Kidney (tissue), 14 donors: Measurements from ENCODE around the gene CCDC85C. TPM values are rescaled to one million over a fixed set of nuclear protein-coding genes. Genes with fewer than 3 reads are reported as not detected.

Experiments used
- DNase-seq, 5 donors: peaks; one replicate each; pipeline ENCODE4 v3.0.0-alpha.2; 2013 to 2020
- FAIRE-seq: peaks from 2 replicates; lab custom pipeline; 2012; peaks lifted over from hg19 to GRCh38; lab: Jason Lieb, UNC
- H3K27ac ChIP-seq, 2 donors: one replicate each; pipeline ENCODE4 v1.7.0; 2013; ENCODE audit warnings: low read depth in 2 of 2, low read length in 2 of 2, inconsistent platforms in 1 of 2
- H3K27me3 ChIP-seq: one replicate; pipeline ENCODE4 v1.7.1; 2013; ENCODE audit warnings: low read length, inconsistent platforms; ENCODE audit not compliant: control insufficient read depth, insufficient read depth
- H3K36me3 ChIP-seq, 3 donors: one replicate each; pipeline versions ENCODE4 v1.7.0 to v1.7.1; 2013; ENCODE audit warnings: low read length in 3 of 3, control low read depth in 1 of 3, inconsistent platforms in 1 of 3; ENCODE audit not compliant: insufficient read depth in 3 of 3, control insufficient read depth in 2 of 3
- H3K4me1 ChIP-seq, 3 donors: one replicate each; pipeline versions ENCODE4 v1.7.0 to v1.7.1; 2013; ENCODE audit warnings: low read length in 3 of 3, inconsistent platforms in 1 of 3, low read depth in 1 of 3; ENCODE audit not compliant: control insufficient read depth in 2 of 3, insufficient read depth in 2 of 3
- H3K4me3 ChIP-seq, 3 donors: one replicate each; pipeline versions ENCODE4 v1.7.0 to v1.8.1; 2013; ENCODE audit warnings: low read length in 3 of 3, control low read depth in 1 of 3, inconsistent platforms in 1 of 3
- H3K9ac ChIP-seq, 3 donors: one replicate each; pipeline versions ENCODE4 v1.7.0 to v1.7.1; 2013; ENCODE audit warnings: low read length in 3 of 3, control low read depth in 1 of 3, inconsistent platforms in 1 of 3
- H3K9me3 ChIP-seq, 3 donors: one replicate each; pipeline versions ENCODE4 v1.7.0 to v1.7.1; 2013; ENCODE audit warnings: low read length in 3 of 3, control low read depth in 1 of 3, inconsistent platforms in 1 of 3; ENCODE audit not compliant: control insufficient read depth in 2 of 3, insufficient read depth in 1 of 3
- CTCF ChIP-seq: IDR thresholded peaks from 3 replicates; pipeline ENCODE4 v1.5.1; 2012; ENCODE audit warnings: mild to moderate bottlenecking, moderate library complexity, borderline replicate concordance; ENCODE audit not compliant: insufficient read depth; ENCODE audit errors: extremely low read depth
- intact Hi-C: fragments of 100-400 bp; cut with DNase I; formaldehyde crosslinking; loops from one replicate; pipeline ENCODE4 v1.11.1; 2022
- polyA plus RNA-seq: library from polyadenylated mRNA; stranded (reverse); fragments of 350-450 nt; fragmentation: Illumina TruSeq; extraction: RNeasy Lipid Tissue Mini Kit (QIAGEN cat#74804); gene quantifications from one replicate; pipeline ENCODE4 v1.2.3, GENCODE V29; 2014; ENCODE audit warnings: low read depth, low replicate concordance; ENCODE audit not compliant: insufficient read depth
- total RNA-seq: library from RNA; stranded (reverse); fragmentation: NEBNext Ultra II Directional; extraction: Animal tissue kit (Norgen Biotek cat#: 25700); gene quantifications from one replicate; pipeline ENCODE4 v1.2.1, GENCODE V29; 2021
- donor health status: control.
- donor health status: control.
- donor health status: control.
- donor health status: control.
- donor health status: control.
- donor health status: DM: yes; HTN: yes; CAD: no.
- donor health status: Normal renal cell carcinoma (clear cell type).

CCDC85C gene
- total and polyA plus RNA-seq, 2 donors from 2014 or later = 14.7 to 21.4 TPM

- Histone ChIP-seq H3K27ac (no peak overlapping the region), H3K9ac (no peak overlapping the region), H3K27me3 (no peaks in the 10 kb centered on the region), H3K36me3 (no peaks in the 10 kb centered on the region), H3K4me3 (no peak overlapping the region), H3K9me3 (no peaks in the 10 kb centered on the region), H3K4me1 (peaks cover 0 to 5% (median 3%) of the 10 kb centered on the region in 3 donors)
- intact Hi-C loops = no loop called here
- FAIRE-seq = no peak
- TF ChIP-seq CTCF = no peak
- DNase-seq = peak in 4 of 5 donors; percentile 69 to 86 (median 84)
These were observed 57.6 kb downstream of the CCDC85C start for GRCh38 chr14:99546234-99546879.

GRCh38 chr14:99545586-99545985 lies 58.4 kb downstream of the CCDC85C start:
- H3K9me3 ChIP-seq = no peaks in the 10 kb centered on the region
- H3K27ac ChIP-seq = no peak overlapping the region
- intact Hi-C loops = no loop called here
- no peak for TF ChIP-seq CTCF
- H3K4me1 ChIP-seq = peaks cover 0 to 4% (median 0%) of the 10 kb centered on the region in 3 donors
- H3K27me3 ChIP-seq = no peaks in the 10 kb centered on the region
- H3K36me3 ChIP-seq = no peaks in the 10 kb centered on the region
- DNase-seq (no peak), FAIRE-seq (no peak)
- no peak overlapping the region for H3K4me3 ChIP-seq
- no peak overlapping the region for H3K9ac ChIP-seq

GRCh38 chr14:99544991-99545390 lies 59.0 kb downstream of the CCDC85C start:
- FAIRE-seq = no peak
- H3K9me3 ChIP-seq = no peaks in the 10 kb centered on the region
- no peak overlapping the region for H3K4me3 ChIP-seq
- H3K27ac ChIP-seq = no peak overlapping the region
- H3K27me3 ChIP-seq = no peaks in the 10 kb centered on the region
- H3K9ac ChIP-seq = no peak overlapping the region
- DNase-seq = peak in 3 of 5 donors; percentile 67 to 76 (median 71)
- no peak for TF ChIP-seq CTCF
- H3K4me1 ChIP-seq = peaks cover 0 to 7% (median 0%) of the 10 kb centered on the region in 3 donors
- intact Hi-C loops = no loop called here
- no peaks in the 10 kb centered on the region for H3K36me3 ChIP-seq

- Histone ChIP-seq H3K4me1 (peaks cover 0 to 7% (median 0%) of the 10 kb centered on the region in 3 donors), H3K27ac (no peak overlapping the region), H3K9me3 (no peaks in the 10 kb centered on the region), H3K27me3 (no peaks in the 10 kb centered on the region), H3K9ac (no peak overlapping the region), H3K4me3 (no peak overlapping the region), H3K36me3 (no peaks in the 10 kb centered on the region)
- no peak for DNase-seq
- no peak for TF ChIP-seq CTCF
- FAIRE-seq = no peak
- intact Hi-C loops = no loop called here
These were observed 60.0 kb downstream of the CCDC85C start for GRCh38 chr14:99543985-99544384.
